ENCODE measurements around the gene RASA1.

DNA sequence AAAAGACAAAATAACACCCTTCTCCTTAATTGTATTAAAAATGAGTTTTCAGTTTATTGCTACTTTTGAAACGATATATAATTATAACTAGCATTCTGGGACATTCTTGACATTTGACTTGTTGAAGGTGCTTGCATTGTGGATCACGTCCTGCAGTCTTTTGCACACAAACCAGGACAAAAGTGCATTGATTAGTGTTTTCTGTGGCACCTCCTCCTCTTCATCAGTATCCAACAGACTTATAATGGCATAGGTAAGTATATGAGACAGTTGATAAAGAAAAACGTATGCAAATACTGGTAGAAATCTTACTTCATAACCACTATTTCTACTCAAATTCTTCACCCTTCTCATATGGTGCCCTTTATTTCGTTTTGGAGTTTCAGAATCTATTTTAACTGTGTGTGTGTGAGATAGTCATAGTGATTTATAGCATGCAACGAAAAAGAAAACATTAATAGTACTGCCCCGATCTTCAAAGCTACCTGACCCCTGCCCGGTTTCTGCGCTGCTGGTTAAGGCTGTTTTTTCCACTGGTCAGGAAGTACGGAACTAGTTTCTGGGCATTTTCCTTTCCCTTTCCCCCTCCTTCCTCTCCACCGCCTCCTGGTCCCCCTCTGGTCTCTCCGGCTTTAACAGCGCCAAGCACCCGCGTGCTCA lies 639 bp upstream of the RASA1 start:
- TF ChIP-seq, protein P1, sequence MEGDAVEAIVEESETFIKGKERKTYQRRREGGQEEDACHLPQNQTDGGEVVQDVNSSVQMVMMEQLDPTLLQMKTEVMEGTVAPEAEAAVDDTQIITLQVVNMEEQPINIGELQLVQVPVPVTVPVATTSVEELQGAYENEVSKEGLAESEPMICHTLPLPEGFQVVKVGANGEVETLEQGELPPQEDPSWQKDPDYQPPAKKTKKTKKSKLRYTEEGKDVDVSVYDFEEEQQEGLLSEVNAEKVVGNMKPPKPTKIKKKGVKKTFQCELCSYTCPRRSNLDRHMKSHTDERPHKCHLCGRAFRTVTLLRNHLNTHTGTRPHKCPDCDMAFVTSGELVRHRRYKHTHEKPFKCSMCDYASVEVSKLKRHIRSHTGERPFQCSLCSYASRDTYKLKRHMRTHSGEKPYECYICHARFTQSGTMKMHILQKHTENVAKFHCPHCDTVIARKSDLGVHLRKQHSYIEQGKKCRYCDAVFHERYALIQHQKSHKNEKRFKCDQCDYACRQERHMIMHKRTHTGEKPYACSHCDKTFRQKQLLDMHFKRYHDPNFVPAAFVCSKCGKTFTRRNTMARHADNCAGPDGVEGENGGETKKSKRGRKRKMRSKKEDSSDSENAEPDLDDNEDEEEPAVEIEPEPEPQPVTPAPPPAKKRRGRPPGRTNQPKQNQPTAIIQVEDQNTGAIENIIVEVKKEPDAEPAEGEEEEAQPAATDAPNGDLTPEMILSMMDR (IDR thresholded peaks at IDR 0.05), result no peak
- TF ChIP-seq SIN3A (IDR thresholded peaks at IDR 0.05; ENCODE audit: borderline replicate concordance, insufficient read depth, low read depth, low read length) (no peak), POLR2AphosphoS5 (IDR thresholded peaks at IDR 0.05; ENCODE audit: low read depth, low read length) (no peak)
- TF ChIP-seq, protein P2, sequence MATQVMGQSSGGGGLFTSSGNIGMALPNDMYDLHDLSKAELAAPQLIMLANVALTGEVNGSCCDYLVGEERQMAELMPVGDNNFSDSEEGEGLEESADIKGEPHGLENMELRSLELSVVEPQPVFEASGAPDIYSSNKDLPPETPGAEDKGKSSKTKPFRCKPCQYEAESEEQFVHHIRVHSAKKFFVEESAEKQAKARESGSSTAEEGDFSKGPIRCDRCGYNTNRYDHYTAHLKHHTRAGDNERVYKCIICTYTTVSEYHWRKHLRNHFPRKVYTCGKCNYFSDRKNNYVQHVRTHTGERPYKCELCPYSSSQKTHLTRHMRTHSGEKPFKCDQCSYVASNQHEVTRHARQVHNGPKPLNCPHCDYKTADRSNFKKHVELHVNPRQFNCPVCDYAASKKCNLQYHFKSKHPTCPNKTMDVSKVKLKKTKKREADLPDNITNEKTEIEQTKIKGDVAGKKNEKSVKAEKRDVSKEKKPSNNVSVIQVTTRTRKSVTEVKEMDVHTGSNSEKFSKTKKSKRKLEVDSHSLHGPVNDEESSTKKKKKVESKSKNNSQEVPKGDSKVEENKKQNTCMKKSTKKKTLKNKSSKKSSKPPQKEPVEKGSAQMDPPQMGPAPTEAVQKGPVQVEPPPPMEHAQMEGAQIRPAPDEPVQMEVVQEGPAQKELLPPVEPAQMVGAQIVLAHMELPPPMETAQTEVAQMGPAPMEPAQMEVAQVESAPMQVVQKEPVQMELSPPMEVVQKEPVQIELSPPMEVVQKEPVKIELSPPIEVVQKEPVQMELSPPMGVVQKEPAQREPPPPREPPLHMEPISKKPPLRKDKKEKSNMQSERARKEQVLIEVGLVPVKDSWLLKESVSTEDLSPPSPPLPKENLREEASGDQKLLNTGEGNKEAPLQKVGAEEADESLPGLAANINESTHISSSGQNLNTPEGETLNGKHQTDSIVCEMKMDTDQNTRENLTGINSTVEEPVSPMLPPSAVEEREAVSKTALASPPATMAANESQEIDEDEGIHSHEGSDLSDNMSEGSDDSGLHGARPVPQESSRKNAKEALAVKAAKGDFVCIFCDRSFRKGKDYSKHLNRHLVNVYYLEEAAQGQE (IDR thresholded peaks at IDR 0.05; ENCODE audit: insufficient read depth in 1 of 2, low read depth in 2 of 2, low read length in 1 of 2), result no peak
